ENCODE results near the gene BMI1.

The BMI1 gene

GRCh38 chr10:22368981-22369380, 48.1 kb downstream of the BMI1 start:
- DNase-seq: no peak

GRCh38 chr10:22369434-22370072, 48.7 kb downstream of the BMI1 start:
- DNase-seq: no peak

GRCh38 chr10:22370320-22370719, 49.4 kb downstream of the BMI1 start:
- no peak for DNase-seq

- DNase-seq: no peak
These were observed 51.4 kb downstream of the BMI1 start for GRCh38 chr10:22372298-22372697.

- DNase-seq: no peak
These were observed 52.0 kb downstream of the BMI1 start for GRCh38 chr10:22372917-22373316.

- DNase-seq: no peak
These were observed 53.7 kb downstream of the BMI1 start for GRCh38 chr10:22374489-22375126.

- DNase-seq: no peak
These were observed 58.2 kb downstream of the BMI1 start for GRCh38 chr10:22379059-22379458.
